NCI-H748 treated with DMSO at 0.1 percent for 48 hours (cell line): ENCODE results near the gene ARHGEF10L.

Experiments
- DNase-seq: peaks from one replicate; lab custom pipeline; 2025; lab: John Stamatoyannopoulos, UW

The ARHGEF10L gene

DNA sequence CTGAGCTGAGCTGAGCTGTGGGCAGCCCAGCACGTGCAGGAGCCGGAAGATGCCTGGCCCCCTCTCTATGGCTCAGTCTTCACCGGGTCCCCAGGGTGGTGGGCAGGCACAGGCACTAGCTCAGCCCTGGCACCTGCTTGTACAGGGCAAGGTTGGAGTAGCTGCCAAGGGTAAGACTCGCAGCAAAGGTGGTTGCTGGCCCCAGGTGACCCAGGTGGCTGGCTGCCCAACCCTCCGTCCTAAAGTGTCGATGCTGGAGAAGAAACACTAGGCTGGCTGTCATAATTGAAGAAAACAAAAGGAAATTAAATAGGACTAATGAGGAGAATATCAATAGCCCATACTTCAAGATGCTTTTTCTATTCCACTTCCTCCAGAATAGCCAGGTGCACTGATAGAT is 138.5 kb downstream of the ARHGEF10L start:
- no peak for DNase-seq

DNA sequence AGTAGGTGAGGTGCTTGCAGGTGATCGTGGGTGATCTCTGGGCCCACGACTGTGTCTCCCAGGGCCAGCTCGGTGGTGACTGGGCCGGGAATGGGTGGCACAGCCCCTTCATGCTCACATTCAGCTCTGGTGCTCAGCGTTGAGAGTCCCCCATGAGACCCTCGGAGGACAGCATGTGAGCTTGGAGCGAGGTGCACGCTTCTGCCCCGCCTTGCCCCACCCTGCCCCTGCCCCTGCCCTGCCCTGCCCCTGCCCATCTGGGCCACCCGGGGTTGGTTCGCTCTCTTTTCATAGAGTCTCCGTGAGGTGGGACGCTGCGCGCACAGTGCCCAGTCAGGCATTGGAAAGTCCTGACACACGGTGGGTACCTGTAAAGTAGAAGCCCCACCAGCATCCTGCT is 140.4 kb downstream of the ARHGEF10L start:
- DNase-seq, result no peak

- DNase-seq, result no peak
Measured at GRCh38 chr1:17680308-17680707, 140.8 kb downstream of the ARHGEF10L start.

DNA sequence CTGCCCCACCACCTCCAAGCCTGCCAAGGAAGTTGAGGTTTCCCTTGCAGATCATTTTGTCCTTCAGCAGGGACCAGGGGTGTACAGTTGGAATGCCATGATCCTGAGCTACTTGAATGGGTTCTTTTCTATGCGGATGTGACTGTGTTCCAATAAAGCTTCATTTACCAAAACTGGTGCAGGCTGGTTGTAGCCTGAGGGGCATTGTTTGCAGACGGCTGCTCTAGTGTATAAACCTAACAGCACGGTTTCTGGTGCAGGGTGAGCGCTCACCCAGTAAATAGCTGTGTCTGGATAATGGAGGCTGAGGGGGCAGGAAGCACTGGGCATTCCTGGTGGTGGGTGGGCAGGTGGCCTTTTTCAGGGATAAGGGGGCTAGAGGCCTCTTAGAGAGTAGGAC is 142.9 kb downstream of the ARHGEF10L start:
- no peak for DNase-seq

- no peak for DNase-seq
Measured at GRCh38 chr1:17683598-17683997, 144.1 kb downstream of the ARHGEF10L start.

DNA sequence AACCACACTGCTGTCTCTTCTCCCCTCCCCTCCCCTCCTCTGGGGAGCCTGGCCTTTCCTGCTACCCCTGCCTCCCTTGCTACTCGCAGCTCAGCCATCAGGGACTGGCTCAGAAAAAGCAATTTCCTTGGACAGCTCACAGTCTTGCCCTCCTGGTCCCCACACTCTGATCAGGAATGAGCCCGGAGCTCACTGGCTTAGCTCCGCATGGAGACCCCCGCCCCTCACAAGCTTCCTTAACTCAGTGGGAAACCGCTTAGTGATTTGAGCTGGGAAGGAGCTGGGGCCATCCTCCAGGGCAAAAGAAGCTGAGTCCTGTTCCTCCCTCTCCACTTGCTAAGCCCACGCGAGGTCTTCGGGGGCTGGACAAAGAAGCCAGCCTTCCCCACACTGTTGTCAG is 145.3 kb downstream of the ARHGEF10L start:
- DNase-seq, result no peak

- no peak for DNase-seq
Measured at GRCh38 chr1:17686258-17686657, 146.8 kb downstream of the ARHGEF10L start.

GRCh38 chr1:17687145-17687544 is 147.6 kb downstream of the ARHGEF10L start:
- no peak for DNase-seq

DNA sequence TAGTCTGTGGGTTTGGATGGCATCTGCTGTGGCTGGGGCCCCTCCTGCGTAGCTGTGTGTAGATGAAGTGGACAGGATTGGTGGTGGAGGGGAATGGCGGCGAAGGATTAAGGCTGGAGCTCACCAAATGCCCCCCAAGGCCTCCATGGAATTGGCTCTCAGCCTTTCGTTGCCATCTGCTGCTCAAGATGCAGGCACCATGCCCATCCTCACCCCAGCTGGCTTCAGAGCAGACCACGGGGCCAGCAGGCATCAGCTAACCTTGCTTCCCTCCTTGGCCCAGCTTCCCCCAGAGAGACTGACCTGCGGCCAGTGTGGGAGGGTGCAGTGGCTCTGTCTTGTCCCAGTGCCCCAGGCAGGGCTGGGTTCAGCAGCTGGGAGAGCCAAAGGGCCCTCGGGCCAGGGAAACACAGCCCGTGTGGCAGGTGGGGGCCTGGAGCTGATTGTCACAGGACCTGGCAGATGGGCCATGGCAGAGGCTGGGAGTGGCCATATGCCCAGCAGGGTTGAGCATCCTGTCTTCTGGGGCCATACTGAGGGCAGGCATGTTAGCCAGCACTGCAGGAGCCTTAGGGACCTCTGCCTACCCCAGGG is 148.8 kb downstream of the ARHGEF10L start:
- DNase-seq, result no peak

- no peak for DNase-seq
Measured at GRCh38 chr1:17689011-17689410, 149.5 kb downstream of the ARHGEF10L start.

DNA sequence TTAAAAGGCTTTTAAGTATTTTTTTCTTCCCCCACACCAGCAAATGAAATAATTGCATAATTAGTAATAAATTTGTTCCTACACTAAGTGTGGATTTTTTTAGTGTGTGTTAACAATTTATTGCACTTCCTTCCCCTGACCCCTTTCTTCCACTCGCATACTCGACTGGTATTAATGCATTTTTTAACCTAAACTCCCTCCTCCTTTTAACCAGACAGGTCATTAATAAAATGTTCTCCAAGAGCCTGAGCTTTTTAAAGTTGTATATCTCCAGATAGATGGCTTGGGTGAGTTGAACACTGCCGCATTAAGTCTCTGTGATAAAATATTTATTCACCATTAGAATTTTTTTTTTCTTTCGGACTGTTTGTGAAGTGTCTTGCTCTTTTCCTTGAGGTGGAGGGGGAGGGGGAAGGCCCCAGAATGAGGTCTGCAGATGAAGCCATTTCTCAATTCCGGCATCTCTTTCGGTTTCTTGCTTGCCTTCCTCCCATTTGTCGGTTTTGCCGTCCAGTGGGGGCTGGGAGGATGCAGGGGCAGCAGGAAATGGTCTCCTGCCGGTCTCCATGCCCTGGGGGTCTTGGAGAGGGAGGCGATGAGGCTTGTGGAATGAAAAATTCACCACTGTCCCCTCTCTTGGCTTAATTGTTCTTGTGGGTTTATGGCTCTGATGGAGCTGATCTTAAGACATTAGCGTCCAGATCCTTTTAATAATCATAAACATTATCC is 151.6 kb downstream of the ARHGEF10L start:
- no peak for DNase-seq

DNA sequence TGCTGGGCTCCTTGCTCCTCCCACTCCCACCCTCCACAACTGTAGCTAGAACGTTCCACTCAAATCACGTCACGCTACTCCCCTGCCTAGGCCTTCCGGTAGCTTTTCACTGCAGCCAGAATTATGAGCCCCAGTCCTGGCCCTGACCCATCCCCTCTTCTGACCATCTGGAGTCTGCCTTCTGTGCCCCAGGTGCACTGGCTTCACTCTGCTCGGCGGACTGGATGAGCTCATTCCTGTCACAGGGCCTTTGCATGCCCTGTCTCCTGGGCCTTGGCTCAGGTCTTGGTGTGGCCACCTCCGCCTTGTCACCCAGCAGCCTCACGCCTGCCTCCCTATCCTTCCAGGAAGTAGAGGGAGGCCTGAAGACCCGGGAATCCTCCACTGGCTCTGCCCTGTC is 153.1 kb downstream of the ARHGEF10L start:
- DNase-seq, result no peak

GRCh38 chr1:17696417-17697301 is 157.2 kb downstream of the ARHGEF10L start:
- no peak for DNase-seq

GRCh38 chr1:17697458-17697857 is 158.0 kb downstream of the ARHGEF10L start:
- DNase-seq, result no peak

GRCh38 chr1:17699581-17699980 is 160.1 kb downstream of the ARHGEF10L start:
- DNase-seq, result no peak

DNA sequence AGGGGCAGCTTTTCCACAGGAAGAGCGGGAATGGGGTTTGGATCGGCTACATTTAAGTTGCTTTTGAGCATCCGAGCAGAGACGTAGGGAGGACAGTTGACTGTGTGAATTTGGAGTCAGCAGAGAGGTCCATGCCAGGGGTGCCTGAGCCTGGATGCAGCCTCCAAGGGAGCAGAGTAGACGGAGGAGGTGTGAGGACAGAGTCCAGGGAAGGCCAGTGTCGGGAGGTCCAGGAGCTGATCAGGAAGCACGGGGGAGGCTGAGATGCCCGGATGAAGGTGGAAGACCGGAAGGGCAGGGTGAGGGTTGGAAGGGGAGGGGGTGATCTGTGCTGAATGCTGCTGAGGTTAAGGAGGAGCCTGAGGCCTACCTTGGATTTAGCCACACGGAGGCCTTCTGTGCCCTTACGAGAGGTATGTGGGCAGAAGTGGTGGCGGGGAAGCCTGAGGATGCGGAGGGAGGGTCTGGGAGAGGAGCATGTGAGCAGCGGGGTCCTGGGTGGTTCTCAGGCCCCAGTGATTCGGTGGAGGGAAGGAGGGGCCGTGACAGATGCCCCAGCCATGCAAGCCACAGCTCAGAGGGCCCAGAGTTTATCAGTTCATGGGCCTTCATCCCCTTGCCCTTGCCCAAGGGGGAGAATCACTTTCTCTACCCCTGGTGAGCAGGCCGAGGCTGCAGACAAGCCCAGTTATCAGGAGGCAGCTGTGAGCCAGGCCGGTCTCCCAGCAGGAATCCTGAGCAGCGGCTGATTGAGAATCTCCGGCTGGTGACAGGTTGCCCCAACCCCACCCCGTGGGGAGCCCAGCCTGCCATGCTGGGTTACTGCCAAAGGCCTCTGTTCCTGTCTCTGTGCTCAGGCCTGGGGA is 161.7 kb downstream of the ARHGEF10L start:
- no peak for DNase-seq

GRCh38 chr1:17704176-17704575 is 164.7 kb downstream of the ARHGEF10L start:
- no peak for DNase-seq

DNA sequence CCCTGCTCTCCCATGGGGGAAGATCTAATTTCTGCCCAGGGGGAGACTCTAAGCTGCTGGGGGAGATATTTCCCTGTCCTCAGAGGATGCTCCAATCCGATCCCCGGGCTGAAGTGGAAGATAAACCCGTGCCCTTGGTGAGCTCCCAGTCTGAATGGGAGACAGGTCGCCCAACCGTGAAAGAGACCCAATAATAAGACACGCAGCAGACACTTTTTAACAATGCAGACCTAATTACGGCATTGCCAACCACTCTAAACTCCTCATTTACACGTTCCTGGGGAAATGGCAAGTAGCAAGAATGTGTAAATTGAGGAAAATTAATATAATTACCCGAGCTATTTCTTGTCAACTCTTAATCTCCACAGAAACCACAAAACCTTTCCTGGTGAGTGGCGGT is 166.9 kb downstream of the ARHGEF10L start:
- DNase-seq, result no peak

DNA sequence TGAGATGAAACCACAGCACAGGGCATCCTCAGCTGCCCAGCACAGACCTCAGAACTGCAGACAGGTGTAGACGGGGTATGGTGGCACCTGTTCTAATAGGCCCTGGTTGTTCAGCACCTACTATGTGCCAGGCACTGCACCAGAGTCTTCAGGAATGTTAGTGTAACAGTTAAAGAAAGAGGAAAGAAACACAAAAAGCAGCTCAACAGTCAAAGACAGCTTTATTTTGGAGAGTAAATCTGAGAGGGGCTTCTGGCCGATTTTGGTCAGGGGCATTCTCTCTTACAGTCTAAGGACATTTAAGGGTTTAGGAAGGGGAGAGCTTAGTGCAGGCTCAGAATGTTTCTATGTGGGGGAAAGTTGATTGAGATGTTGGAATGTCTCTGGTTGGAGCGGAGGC is 170.5 kb downstream of the ARHGEF10L start:
- no peak for DNase-seq

DNA sequence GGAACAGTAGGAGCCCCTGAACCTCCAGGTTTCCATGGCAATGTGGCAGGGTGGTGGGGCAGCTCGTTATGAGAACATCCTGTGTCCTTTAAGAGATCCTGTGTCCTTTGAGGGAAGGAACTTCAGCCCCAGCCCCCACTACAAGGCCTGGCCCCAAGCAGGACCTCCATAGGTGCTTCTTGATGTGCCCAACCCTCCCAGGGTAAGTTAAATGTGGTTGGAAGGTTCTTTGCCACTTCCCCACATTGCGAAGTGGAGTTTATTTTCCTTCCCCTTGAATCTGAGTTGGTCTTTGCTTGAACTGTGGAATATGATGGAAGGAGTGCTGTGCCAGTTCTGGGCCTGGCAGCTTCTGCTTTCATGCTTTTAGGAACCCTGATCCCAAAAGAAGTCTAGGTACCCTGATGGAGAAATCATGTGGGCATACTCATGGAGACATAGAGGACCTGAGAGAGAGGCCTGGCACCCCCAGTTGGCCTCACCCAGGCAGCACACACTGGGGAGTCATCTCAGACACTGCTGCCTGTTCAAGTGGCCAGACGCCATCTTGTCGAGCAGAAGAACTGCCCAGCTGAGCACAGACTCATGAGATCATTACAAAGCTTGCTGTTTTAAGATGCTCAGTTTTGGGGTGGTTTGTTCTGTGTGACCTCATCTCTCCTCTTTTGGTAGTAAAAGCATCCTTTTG is 171.5 kb downstream of the ARHGEF10L start:
- no peak for DNase-seq

GRCh38 chr1:17711577-17711910 is 172.0 kb downstream of the ARHGEF10L start:
- DNase-seq, result no peak

- no peak for DNase-seq
Measured at GRCh38 chr1:17711941-17712340, 172.4 kb downstream of the ARHGEF10L start.
